Lower leg skin (tissue), 3 donors: ENCODE results near the gene WDR11.

Experiments
- POLR2A ChIP-seq, 2 donors: fragments of 450-650 bp; IDR thresholded peaks; one replicate each; pipeline ENCODE4 v1.6.1; 2016 to 2017; ENCODE audit warnings: antibody characterized with exemption in 2 of 2, mild to moderate bottlenecking in 1 of 2, moderate library complexity in 1 of 2
- TF ChIP-seq, protein P1 (sequence below), 3 donors: fragments of 450-650 bp; IDR thresholded peaks; one replicate each; pipeline ENCODE4 v1.5.1; 2016; ENCODE audit warnings: antibody characterized with exemption in 3 of 3, mild to moderate bottlenecking in 3 of 3, moderate library complexity in 2 of 3

DNA sequence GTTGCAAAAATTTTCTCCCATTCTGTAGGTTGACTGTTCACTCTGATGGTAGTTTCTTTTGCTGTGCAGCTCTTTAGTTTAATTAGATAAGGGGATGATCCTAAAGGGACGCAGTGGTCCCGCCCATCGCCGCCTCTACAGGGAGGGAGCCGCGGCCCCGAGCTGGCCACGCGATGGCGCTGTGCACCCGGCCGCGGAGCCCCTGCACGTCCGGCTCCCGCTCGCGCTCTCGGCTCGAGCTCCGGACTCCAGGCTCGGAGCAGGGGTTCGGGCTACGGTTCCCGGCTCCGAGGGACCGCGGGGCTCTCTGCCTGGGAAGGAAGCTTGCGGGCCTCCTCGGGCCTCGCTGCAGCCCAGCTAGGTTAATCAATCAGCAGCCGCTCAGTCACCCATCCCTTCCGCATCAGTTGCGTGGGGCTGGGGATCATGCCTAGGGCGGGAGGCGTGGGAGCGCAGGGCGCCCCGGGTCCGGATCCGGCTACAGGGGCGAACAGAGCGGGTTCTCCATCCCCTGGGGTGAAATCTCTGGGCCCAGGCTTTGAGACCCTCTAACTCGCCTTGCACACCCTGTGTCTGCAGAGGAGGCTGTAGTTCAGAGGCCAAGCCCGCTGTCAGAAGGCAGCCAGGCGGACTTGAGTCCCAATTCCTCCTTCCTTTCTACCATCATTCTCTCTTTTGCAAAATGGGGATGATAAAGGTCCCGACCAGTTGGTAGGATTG is 97.9 kb downstream of the WDR11 start:
- TF ChIP-seq, protein P1, sequence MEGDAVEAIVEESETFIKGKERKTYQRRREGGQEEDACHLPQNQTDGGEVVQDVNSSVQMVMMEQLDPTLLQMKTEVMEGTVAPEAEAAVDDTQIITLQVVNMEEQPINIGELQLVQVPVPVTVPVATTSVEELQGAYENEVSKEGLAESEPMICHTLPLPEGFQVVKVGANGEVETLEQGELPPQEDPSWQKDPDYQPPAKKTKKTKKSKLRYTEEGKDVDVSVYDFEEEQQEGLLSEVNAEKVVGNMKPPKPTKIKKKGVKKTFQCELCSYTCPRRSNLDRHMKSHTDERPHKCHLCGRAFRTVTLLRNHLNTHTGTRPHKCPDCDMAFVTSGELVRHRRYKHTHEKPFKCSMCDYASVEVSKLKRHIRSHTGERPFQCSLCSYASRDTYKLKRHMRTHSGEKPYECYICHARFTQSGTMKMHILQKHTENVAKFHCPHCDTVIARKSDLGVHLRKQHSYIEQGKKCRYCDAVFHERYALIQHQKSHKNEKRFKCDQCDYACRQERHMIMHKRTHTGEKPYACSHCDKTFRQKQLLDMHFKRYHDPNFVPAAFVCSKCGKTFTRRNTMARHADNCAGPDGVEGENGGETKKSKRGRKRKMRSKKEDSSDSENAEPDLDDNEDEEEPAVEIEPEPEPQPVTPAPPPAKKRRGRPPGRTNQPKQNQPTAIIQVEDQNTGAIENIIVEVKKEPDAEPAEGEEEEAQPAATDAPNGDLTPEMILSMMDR (IDR thresholded peaks at IDR 0.05): no peak
- TF ChIP-seq POLR2A (IDR thresholded peaks at IDR 0.05): no peak
